Body of pancreas (tissue), 4 donors: ENCODE results near the gene PRPH2. TPM values are rescaled to one million over a fixed set of nuclear protein-coding genes. Genes with fewer than 3 reads are reported as not detected.
A peak's percentile ranks its signal among the peaks of the same experiment; 100 is the strongest.

ENCODE experiments used
- ATAC-seq: fragments of 150-250 bp; one replicate; pipeline ENCODE4 v1.9.1; 2016
- DNase-seq, 4 donors: peaks; one replicate each; pipeline ENCODE4 v3.0.0-alpha.2; 2019
- H3K27ac ChIP-seq, 4 donors: fragments of 200-600 bp; sonication (generic); 1 replicate in 3 of 4; 2 replicates in 1 of 4; pipeline versions ENCODE4 v1.5.1 to v1.6.1; 2016 to 2019; ENCODE audit warnings: mild to moderate bottlenecking in 1 of 4, mixed read lengths in 1 of 4, moderate library complexity in 1 of 4
- H3K27me3 ChIP-seq, 2 donors: fragments of 200-600 bp; sonication (generic); one replicate each; pipeline ENCODE4 v1.6.0; 2016; ENCODE audit warnings: mild to moderate bottlenecking in 1 of 2
- H3K36me3 ChIP-seq, 2 donors: fragments of 200-600 bp; sonication (generic); replicated peaks in 1 of 2; 2 replicates each; pipeline ENCODE4 v1.5.1; 2016; ENCODE audit warnings: low read depth in 2 of 2; ENCODE audit not compliant: insufficient read depth in 1 of 2
- H3K4me1 ChIP-seq: fragments of 200-600 bp; sonication (generic); one replicate; pipeline ENCODE4 v1.6.0; 2016
- H3K4me3 ChIP-seq, 2 donors: fragments of 200-600 bp; sonication (generic); 1 replicate in 1 of 2; 2 replicates in 1 of 2; pipeline ENCODE4 v1.5.1; 2016 to 2019
- H3K9me3 ChIP-seq, 3 donors: fragments of 200-600 bp; sonication (generic); 1 replicate in 2 of 3; 2 replicates in 1 of 3; pipeline ENCODE4 v1.5.1; 2016
- POLR2A ChIP-seq, 3 donors: fragments of 450-650 bp; IDR thresholded peaks; one replicate each; pipeline ENCODE4 v1.6.1; 2016; ENCODE audit warnings: antibody characterized with exemption in 3 of 3, mild to moderate bottlenecking in 2 of 3
- WGBS, 2 donors: methylation state at CpG; one replicate each; pipeline ENCODE4 v1.1.5; 2017; 5-methylcytosine and 5-hydroxymethylcytosine counted together
- intact Hi-C: fragments of 100-400 bp; cut with DNase I; formaldehyde crosslinking; loops from one replicate; pipeline ENCODE4 v1.15.1; 2023
- total RNA-seq, 2 donors: library from RNA; depleted of rRNA; stranded (reverse); fragments of >200 nt; gene quantifications; one replicate each; pipeline ENCODE4 v1.1.0, GENCODE V29; 2016
- TF ChIP-seq, protein P1 (sequence below), 7 experiments: fragments of 450-650 bp in 4 of 7; fragments of 200-600 bp in 3 of 7; sonication (generic) in 3 of 7; IDR thresholded peaks; one replicate each; pipeline ENCODE4 v1.5.1; 2016 to 2019; ENCODE audit warnings: antibody characterized with exemption in 7 of 7

PRPH2 gene
- total RNA-seq, 2 donors from 2014 or later = 1.0 to 4.3 TPM

DNA sequence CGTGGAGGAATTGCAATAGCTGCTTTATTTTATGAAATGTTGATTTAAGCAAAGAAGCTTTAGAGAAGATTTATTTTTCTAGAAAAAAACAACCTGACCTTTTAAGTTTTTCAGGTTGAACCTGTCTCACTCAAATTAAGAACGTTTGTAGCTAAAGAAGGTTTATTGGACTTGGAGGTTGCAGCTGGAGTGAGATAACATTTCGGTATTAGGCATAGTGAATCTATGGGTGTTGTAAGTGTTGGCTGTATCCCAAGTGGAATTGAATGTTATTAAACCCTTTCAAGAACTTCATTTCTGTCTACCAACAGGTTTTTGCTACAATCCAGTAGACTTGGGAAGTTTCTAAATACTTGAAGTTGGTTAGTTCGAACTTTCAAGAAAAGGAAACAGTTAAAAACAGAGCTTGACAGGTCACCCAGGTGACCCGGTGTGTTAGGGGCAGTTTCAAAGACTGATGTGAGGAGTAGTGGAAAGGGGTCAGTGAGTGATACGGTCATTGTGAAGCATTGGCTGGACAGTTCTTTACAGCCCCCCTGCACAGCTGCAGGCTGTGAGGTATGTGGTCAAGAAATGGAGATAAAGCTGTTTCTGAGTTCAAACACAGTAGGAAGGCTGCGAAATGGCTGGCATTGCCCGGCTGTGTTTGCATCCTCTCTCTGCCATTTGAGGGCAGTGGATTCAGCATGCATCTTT is 26.0 kb upstream of the PRPH2 start:
- H3K4me1 ChIP-seq = peaks cover 38% of the 10 kb centered on the region
- H3K36me3 ChIP-seq = no peaks in the 10 kb centered on the region
- WGBS, 2 donors = 28 to 31% methylated on average over 8 of the region's 8 CpGs
- ATAC-seq (no peak), DNase-seq (no peak)
- intact Hi-C loops = no loop called here
- peak overlapping the region in 1 of 4 donors; percentile 8 for H3K27ac ChIP-seq
- H3K4me3 ChIP-seq = no peak overlapping the region
- TF ChIP-seq, protein P1, sequence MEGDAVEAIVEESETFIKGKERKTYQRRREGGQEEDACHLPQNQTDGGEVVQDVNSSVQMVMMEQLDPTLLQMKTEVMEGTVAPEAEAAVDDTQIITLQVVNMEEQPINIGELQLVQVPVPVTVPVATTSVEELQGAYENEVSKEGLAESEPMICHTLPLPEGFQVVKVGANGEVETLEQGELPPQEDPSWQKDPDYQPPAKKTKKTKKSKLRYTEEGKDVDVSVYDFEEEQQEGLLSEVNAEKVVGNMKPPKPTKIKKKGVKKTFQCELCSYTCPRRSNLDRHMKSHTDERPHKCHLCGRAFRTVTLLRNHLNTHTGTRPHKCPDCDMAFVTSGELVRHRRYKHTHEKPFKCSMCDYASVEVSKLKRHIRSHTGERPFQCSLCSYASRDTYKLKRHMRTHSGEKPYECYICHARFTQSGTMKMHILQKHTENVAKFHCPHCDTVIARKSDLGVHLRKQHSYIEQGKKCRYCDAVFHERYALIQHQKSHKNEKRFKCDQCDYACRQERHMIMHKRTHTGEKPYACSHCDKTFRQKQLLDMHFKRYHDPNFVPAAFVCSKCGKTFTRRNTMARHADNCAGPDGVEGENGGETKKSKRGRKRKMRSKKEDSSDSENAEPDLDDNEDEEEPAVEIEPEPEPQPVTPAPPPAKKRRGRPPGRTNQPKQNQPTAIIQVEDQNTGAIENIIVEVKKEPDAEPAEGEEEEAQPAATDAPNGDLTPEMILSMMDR (IDR thresholded peaks at IDR 0.05) = no peak
- TF ChIP-seq POLR2A (IDR thresholded peaks at IDR 0.05) = no peak
- no peaks in the 10 kb centered on the region for H3K27me3 ChIP-seq
- H3K9me3 ChIP-seq = no peaks in the 10 kb centered on the region

- WGBS, 2 donors = 0 to 1% methylated on average over 50 to 55 of the region's 55 CpGs
Observed at GRCh38 chr6:42746463-42747391, 24.3 kb upstream of the PRPH2 start.

DNA sequence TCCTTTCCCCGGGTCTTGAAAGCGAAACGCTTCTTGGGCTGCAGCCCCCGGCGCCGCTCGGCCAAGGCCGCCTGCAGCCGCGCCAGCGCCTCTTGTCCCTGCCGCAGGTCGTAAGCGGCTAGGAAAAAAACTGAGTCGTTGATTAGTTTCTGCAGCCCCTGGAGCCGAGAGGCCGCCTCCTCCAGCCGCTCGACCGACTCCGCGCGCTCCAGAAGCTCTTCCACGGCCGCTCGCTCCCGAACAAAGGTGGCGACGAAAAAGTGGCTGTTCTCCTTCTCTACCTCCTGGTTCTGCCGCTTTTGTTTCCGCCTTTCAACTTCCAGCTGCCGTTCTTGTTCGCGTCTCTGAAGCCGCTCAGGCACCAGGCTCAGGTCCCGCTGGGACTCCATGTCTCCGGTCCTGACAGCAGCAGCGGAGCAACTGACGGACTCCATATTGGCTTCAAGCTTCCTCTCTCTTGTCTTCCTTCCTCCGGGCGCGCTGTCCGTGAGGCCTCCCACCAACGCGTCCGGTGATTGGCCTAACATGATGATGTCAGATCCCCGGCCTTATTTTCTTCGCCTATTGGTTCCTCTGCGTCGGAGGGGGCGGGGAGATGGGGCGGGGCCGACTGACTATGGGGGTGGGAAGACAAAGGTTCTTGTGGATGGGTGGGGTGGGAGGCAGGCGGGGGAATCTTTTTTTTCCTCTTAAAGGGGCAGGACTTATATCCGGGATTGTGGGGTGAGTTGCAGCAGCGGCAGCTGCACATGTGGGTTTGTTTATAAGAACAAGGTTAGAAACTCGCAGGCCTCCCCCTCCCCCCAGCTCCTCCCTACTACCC is 23.5 kb upstream of the PRPH2 start, which contains the start of gene TBCC:
TSS of gene TBCC (minus strand) at position 464 of the 823 bp plus-strand sequence. CDS start at position 434, 30 bp downstream.
- H3K27me3 ChIP-seq = no peaks in the 10 kb centered on the region
- H3K4me1 ChIP-seq = peaks cover 40% of the 10 kb centered on the region
- H3K4me3 ChIP-seq = peak within 1 kb of the TSS; percentile 76 to 93
- ATAC-seq = peak; percentile 94
- WGBS, 2 donors = 0% methylated on average over 28 to 57 of the region's 57 CpGs
- TF ChIP-seq, protein P1 (IDR thresholded peaks at IDR 0.05) = no peak
- TF ChIP-seq POLR2A (IDR thresholded peaks at IDR 0.05) = peak; percentile 93 to 99 (median 99)
- H3K36me3 ChIP-seq = no peaks in the 10 kb centered on the region
- peak; percentile 95 to 98 (median 97) for DNase-seq
- H3K9me3 ChIP-seq = no peaks in the 10 kb centered on the region
- H3K27ac ChIP-seq = peak within 1 kb of the TSS; percentile 81 to 99 (median 91)
- intact Hi-C loops = no loop called here

More at GRCh38 chr6:42746463-42747391, 24.3 kb upstream of the PRPH2 start:
- H3K36me3 ChIP-seq = no peaks in the 10 kb centered on the region
- H3K4me1 ChIP-seq = peaks cover 40% of the 10 kb centered on the region
- TF ChIP-seq, protein P1 (IDR thresholded peaks at IDR 0.05) = no peak
- TF ChIP-seq POLR2A (IDR thresholded peaks at IDR 0.05) = peak; percentile 51 to 89 (median 85)
- no peaks in the 10 kb centered on the region for H3K9me3 ChIP-seq
- H3K27me3 ChIP-seq = no peaks in the 10 kb centered on the region
- DNase-seq (peak; percentile 73 to 81 (median 76)), ATAC-seq (peak; percentile 64)
- intact Hi-C loops = no loop called here
- peak overlapping the region; percentile 74 to 99 (median 89) for H3K27ac ChIP-seq
- peak overlapping the region; percentile 76 to 79 for H3K4me3 ChIP-seq

- peak overlapping the region; percentile 81 to 99 (median 91) for H3K27ac ChIP-seq
- peaks cover 40% of the 10 kb centered on the region for H3K4me1 ChIP-seq
- TF ChIP-seq, protein P1 (IDR thresholded peaks at IDR 0.05) = no peak
- no peak for TF ChIP-seq POLR2A (IDR thresholded peaks at IDR 0.05)
- DNase-seq = peak; percentile 26 to 36 (median 29)
- H3K9me3 ChIP-seq = no peaks in the 10 kb centered on the region
- 0 to 2% methylated on average over 23 to 29 of the region's 29 CpGs for WGBS, 2 donors
- H3K27me3 ChIP-seq = no peaks in the 10 kb centered on the region
- H3K4me3 ChIP-seq = peak overlapping the region; percentile 75 to 93
- no peak for ATAC-seq
- no peaks in the 10 kb centered on the region for H3K36me3 ChIP-seq
- intact Hi-C loops = no loop called here
Observed at GRCh38 chr6:42745083-42745639, 22.8 kb upstream of the PRPH2 start.
